Keratinocyte (primary cell): ENCODE results near the gene TRMT2B.

Experiments
- CTCF ChIP-seq, 3 experiments: IDR thresholded peaks in 1 of 3; conservative IDR thresholded peaks in 1 of 3; optimal IDR thresholded peaks in 1 of 3; 2 replicates in 2 of 3; 3 replicates in 1 of 3; pipeline versions ENCODE3 to v1.5.1; 2011; ENCODE audit warnings: low read length in 3 of 3, mild to moderate bottlenecking in 3 of 3, moderate library complexity in 2 of 3, control low read depth in 1 of 3, inconsistent platforms in 1 of 3; ENCODE audit not compliant: insufficient read depth in 2 of 3; ENCODE audit errors: extremely low read depth in 1 of 3
- EZH2 ChIP-seq: IDR thresholded peaks from one replicate; pipeline ENCODE4 v1.6.1; 2012; ENCODE audit warnings: inconsistent platforms, mild to moderate bottlenecking, low read length, moderate library complexity

- TF ChIP-seq CTCF (optimal IDR thresholded peaks at IDR 0.05 in 1 of 3, IDR thresholded peaks at IDR 0.05 in 1 of 3, conservative IDR thresholded peaks at IDR 0.05 in 1 of 3; ENCODE audit: extremely low read depth in 1 of 3, insufficient read depth in 2 of 3, low read length in 3 of 3) (no peak), EZH2 (no peak)
These were observed 78.5 kb downstream of the TRMT2B start for GRCh38 chrX:100973411-100973810.
